Limb (tissue), 2 donors: ENCODE results near the gene ANKRD36C.
"Not testable (repeated sequence)": the region's sequence is repeated elsewhere in the genome, so short reads cannot be mapped to it uniquely, and the experiment has no call there.

Experiments used
- DNase-seq, 2 donors: peaks; one replicate each; pipeline ENCODE4 v3.0.0-alpha.2; 2016; ENCODE audit errors: extremely low spot score in 2 of 2

Gene ANKRD36C

DNA sequence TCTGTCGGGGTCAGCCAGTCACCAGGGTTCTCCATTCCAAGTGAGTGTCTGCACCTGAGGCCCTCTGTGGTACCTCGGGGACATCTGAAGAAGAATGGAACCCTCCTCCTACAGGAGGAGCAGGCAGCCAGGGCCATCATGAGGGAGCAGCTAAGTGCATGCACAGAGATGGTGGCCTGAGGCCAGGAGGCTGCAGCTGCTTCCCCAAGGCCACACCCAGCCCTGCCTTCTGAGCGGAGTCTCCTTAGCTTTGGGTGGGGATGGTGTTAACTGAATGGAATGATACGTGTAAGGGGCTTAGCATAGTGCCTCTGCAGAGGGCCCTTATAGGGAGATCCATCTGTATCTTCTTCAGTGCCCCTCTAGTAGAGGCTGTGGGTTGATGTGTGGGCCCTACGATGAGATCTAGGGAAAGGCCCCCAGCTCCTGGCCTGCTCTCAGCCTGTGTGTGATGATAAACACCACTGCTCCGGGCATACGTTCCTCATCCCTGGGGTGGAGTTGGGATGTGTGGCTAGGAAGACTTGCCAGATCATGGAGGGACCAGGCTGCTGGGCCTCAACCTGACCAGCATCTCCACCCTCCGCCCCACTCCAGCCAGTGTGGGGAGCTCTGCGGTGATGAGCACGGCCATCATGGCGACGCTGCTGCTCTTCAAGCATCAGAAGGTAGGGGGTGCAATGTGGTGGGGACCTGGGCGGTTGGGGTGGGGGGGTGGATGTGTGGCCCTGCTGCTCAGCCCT is 192.3 kb downstream of the ANKRD36C start:
- not testable (repeated sequence) for DNase-seq

DNA sequence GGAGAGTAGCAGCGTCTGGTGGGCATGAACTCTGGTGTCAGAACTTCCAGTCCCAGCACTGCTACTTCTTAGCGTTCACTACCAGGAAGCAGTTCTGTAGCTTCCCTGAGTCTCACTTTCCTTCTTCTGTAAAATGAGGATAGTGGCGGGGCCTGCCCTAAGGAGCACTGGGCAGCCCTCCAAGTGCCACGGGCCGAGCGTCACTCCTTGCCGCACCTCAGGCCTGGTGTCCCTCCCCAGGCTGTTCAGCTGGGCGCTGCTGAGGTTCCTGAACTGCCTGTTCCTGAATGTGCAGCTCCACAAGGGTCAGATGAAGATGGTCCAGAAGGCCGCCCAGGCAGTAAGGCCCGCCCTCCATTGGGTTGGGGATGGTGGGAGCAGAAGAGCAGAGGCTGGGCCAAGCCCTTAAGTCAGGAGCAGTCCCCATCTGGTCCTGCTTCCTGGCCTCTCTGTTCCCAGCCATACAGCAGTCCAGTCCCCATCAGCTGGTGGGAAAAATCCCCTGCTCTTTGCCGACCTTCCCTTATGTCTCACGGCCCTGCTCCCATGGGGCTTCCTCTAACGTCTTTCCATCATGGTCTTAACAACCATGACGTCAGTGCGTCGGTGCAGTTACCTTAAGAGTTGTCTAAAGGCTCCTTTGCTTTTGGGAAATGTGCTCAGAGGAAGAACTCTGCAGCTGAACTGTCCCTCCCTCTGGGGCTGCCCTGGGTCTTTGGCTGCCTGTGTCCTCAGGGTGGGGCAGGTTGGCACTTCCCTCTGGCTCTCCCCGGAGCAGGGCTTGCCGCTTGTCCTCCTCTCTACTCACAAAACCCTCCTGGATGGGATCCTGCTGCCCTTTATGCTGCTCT is 195.2 kb downstream of the ANKRD36C start:
- DNase-seq: not testable (repeated sequence)

DNA sequence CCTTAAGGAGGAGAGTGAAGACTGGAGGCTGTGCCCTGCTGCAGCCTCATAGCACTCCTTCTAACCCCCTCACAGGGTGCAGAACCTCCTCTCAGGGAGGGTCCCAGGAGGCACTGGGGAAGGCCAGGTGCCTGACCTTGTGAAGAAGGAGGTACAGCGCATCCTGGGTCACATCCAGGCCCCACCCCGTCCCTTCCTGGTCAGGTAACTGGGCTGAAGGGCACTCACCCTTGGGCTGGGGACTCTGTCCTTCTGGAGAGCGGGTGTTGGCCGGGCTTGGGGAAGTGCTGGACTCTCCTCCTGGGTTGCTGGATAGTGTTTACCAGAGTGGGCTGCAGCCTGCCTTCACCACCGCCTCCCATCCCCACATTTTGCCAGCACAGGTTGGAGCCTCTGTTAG is 197.7 kb downstream of the ANKRD36C start:
- DNase-seq: not testable (repeated sequence)

DNA sequence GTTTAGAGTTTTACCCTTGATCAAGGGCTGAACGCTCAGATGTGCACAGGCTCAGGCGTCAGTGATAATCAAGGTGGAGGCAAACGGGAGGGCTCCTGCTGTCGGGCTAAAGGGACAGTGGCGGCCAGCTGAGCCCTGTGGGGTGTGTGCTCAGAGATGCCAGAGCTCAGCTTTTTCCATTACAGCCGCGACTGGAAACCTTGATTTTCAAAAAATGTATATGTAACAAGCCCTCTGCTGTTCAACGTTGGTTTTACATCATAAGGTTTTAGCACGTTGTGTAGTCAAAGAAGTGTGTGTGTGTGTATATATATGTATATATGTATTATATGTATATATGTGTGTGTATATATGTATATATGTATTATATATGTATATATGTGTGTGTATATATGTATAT is 201.4 kb downstream of the ANKRD36C start:
- not testable (repeated sequence) for DNase-seq

DNA sequence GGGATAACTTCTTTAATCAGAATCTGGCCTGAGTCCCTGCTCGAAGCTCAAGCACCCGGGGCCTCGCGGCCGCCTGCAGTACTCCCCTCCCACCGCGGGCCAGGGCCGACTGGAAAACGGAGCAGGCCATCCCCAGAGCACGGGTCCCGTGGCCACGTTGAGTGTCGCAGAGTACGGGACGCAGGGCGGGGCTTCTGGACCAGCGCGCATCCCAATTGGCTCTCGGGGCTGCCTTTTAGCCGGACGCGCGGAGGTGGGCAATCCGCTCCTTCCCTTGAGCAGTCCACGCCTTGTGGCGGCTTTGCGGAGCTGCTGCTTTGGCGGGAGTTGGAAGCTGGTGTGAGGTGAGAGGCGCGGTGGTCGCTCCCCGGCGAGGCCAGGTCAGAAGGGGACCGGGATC is 202.2 kb downstream of the ANKRD36C start:
- not testable (repeated sequence) for DNase-seq

DNA sequence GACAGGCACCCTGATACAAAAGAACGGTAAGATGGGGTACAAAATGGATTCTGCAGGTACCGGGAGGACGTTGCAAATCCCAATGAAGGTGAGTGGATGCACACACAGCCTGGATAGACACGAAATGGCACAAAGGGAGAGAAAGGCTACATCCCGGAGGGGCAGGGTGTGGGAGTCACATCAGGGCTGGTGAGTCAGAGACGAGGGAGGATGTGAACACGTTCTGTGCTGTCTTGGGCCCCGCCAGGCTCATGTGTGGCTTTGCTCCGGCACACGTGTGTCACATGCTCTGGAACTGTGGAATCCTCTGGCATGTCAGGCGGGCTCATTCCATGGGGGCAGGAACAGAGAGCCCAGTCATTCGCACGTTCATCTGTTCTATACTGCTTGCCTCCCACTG is 203.0 kb downstream of the ANKRD36C start:
- DNase-seq: not testable (repeated sequence)
